ENCODE data around the gene PDE2A.

- TF ChIP-seq POLR2A (IDR thresholded peaks at IDR 0.05; ENCODE audit: low read depth) (no peak), CTCF (IDR thresholded peaks at IDR 0.05) (no peak), EP300 (IDR thresholded peaks at IDR 0.05) (no peak)
Observed at GRCh38 chr11:72704028-72704782, 30.0 kb upstream of the PDE2A start.

Measured in esophagus muscularis mucosa (tissue), 4 donors.